Hepatocyte (in vitro differentiated cells): Measurements from ENCODE around the gene CRABP2.

ENCODE experiments used
- EZH2 ChIP-seq: fragments of 200-600 bp; sonication (generic); IDR thresholded peaks from 2 replicates; pipeline ENCODE4 v1.6.1; 2016; ENCODE audit warnings: antibody characterized with exemption, mild to moderate bottlenecking, borderline replicate concordance
- EZH2phosphoT487 ChIP-seq: fragments of 200-600 bp; sonication (generic); IDR thresholded peaks from one replicate; pipeline ENCODE4 v1.6.1; 2018; ENCODE audit warnings: antibody characterized with exemption, mild to moderate bottlenecking, low read depth, moderate library complexity; ENCODE audit not compliant: unreplicated experiment, severe bottlenecking
- TF ChIP-seq, protein P1 (sequence below): fragments of 200-600 bp; sonication (generic); IDR thresholded peaks from 2 replicates; pipeline ENCODE4 v1.5.1; 2016; ENCODE audit warnings: antibody characterized with exemption, mild to moderate bottlenecking; ENCODE audit not compliant: poor library complexity

GRCh38 chr1:156705321-156705917 lies at the start of gene CRABP2:
- TF ChIP-seq, protein P1, sequence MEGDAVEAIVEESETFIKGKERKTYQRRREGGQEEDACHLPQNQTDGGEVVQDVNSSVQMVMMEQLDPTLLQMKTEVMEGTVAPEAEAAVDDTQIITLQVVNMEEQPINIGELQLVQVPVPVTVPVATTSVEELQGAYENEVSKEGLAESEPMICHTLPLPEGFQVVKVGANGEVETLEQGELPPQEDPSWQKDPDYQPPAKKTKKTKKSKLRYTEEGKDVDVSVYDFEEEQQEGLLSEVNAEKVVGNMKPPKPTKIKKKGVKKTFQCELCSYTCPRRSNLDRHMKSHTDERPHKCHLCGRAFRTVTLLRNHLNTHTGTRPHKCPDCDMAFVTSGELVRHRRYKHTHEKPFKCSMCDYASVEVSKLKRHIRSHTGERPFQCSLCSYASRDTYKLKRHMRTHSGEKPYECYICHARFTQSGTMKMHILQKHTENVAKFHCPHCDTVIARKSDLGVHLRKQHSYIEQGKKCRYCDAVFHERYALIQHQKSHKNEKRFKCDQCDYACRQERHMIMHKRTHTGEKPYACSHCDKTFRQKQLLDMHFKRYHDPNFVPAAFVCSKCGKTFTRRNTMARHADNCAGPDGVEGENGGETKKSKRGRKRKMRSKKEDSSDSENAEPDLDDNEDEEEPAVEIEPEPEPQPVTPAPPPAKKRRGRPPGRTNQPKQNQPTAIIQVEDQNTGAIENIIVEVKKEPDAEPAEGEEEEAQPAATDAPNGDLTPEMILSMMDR = no peak
- TF ChIP-seq EZH2phosphoT487 = no peak
- no peak for TF ChIP-seq EZH2
